COLO668 (cell line): ENCODE data around the gene NYAP2.

Experiments
- DNase-seq: peaks from one replicate; lab custom pipeline; 2025; ENCODE audit not compliant: unreplicated experiment; lab: John Stamatoyannopoulos, UW

NYAP2 gene

DNA sequence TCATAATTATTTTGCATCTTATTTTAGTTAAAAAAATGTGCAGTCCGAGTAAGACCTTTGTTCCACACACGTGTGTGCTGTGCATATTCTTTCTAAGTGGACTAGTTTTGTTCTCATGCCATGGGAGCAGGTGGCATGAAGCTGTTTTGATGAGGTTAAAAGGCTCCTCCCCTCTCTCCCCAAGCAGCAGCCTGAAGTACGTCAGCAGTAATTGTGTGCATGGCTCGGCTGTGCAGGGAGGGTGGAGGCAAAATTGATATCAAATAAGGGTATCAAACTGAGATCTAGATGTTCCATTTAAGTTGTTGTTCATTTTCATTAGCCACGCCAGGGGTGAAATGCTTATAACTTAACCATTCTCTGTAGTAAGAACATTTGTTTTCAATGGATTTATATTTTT, at the start of gene NYAP2:
Gene NYAP2, plus strand, starts transcription at position 207 of the 400 bp plus-strand sequence. CDS start 9,171 bp downstream, outside the sequence.
- DNase-seq = peak; percentile 64

- DNase-seq = no peak
Measured at GRCh38 chr2:225353579-225354085, 45.9 kb upstream of the NYAP2 start.

DNA sequence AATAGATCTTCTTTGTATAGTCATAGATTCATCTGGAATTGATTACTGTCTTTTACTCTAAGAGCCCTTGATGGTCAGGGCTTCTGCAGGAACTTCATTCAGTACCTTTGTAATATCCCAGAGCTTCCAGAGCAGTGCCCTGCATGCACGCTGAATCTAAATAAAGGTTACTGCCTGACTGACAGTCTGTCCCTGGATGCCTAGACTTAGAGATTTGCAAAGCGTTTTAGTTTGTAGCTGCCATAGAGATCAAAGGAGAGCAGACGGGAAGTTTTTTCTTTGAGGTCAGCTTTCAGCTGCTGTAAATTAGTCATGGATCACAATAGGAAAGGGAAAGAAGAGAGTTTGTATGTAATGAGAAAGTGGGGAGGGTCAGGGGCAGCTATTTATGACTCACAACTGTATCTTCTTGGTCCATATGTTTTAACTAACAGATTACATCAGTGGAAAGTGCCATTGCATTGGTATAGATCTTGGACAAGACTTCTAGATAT, 45.2 kb upstream of the NYAP2 start:
- DNase-seq = no peak

DNA sequence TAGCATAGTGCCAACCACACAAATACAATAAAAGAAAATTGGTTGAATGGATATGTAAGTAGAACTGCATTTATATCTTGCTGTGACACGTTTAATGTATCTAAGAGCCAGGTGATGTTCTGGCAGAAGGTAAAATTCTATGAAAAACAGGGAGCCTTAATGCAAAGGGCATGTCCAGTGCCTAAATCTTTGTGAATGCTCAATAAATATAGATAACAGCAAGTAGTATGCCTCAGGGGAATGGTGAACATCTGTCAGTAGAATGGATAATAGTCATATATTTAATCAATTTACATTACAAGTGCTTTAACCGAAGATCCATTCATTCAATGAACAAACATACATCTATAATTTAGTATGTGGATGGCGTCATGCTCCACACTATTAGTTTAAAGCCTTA, 43.7 kb upstream of the NYAP2 start:
- DNase-seq = no peak

DNA sequence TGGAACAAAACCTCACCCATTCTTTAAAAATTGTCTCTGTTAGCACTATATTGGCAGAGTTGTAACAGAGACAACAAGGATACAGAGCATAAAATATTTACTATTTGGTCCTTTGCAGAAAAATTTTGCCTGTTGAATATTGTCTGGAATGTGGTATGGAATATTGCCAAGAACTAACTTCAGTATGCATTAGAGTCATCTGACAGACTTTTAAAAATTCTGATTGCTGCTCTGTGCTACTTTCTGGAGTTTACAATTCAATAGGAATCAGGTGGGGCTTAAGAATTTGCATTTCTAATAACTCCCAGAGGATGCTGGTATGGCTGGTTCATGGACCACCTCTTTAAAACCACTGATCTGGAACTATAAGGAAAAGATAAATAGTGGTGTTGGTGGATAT, 32.8 kb upstream of the NYAP2 start:
- no peak for DNase-seq

GRCh38 chr2:225367482-225367881, 32.0 kb upstream of the NYAP2 start:
- DNase-seq = no peak

- DNase-seq = no peak
Measured at GRCh38 chr2:225378984-225379383, 20.5 kb upstream of the NYAP2 start.

GRCh38 chr2:225379856-225380255, 19.7 kb upstream of the NYAP2 start:
- DNase-seq = peak; percentile 58

DNA sequence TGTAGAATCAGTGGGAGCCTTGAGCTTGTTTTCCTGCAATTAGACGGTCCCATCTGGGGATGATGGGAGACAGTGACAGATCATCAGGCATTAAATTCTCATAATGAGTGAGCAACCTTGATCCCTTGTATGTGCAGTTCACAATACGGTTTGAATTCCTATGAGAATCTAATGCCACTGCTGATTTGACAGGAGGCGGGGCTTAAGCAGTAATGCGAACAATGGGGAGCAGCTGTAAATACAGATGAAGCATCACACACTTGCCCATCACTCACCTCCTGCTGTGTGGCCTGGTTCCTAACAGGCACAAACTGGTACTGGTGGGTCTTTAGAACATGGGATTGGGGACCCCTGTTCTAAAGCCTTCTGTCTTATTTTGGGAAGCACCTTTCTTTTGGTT, 17.9 kb upstream of the NYAP2 start:
- DNase-seq = peak; percentile 11

GRCh38 chr2:225398372-225398771, 1.1 kb upstream of the NYAP2 start:
- no peak for DNase-seq

DNA sequence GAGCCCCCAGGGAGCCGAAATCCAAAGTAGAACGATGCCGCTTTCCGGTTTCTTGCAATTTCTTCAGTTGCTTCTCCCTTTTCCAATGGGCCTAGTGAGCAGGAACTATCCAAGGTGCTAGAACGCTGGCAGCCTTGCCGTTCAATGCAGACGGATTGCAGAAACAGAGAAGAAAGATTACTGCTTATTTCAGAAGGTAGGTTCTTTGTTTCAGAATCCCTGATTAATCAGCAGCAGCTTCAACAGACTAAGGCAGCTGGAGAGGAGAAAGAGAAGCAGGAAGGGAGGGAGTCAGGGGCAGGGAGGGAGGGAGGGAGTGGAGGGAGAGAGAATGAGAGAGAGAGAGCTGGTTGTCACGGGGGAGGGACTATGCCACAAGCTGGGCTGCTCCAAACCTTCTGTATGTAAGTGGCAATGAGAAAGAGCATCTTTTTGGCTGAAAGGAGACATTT, 576 bp downstream of the NYAP2 start:
- peak; percentile 10 for DNase-seq

DNA sequence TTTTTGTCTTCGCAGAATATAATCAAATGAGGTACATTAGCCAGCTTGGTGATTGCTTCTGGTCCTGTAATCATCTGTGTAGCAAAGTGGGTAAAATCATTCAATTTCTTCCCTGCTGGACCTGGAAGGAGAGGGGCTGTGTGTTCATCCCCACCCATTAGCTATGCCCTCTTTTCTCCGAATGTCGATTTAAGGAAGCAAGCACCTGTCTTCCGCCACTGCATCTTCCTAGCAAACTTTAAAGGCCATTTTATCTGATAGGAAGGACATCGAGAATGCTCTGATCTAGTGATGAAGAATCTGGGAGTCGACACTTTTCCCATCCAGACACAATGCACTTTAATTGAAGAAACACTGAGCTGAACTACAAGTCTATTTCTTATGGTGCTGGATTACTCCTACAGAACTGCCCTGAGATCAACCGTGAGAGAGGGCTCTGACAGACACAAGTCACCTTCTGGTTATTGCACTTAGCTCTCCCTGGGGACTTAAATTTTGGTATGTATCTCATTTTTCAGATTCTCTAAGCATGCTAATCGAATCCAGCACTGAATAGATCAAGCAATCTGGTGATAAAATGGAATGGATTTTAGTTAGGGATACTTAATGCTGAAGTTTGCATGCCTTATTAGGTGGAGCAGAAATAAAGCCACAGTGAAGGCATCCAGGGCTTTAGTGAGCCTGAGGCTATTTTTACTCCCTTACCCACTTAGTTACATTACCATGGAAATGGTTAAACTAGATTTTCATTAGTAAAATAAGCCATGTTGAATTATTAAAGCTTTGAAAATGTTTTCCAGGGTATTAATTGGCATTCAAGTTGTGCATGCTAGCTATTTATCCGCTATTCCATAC, 1.3 kb downstream of the NYAP2 start:
- no peak for DNase-seq

- DNase-seq = no peak
Measured at GRCh38 chr2:225402210-225402776, 2.8 kb downstream of the NYAP2 start.

- DNase-seq = no peak
Measured at GRCh38 chr2:225411452-225411851, 11.9 kb downstream of the NYAP2 start.

DNA sequence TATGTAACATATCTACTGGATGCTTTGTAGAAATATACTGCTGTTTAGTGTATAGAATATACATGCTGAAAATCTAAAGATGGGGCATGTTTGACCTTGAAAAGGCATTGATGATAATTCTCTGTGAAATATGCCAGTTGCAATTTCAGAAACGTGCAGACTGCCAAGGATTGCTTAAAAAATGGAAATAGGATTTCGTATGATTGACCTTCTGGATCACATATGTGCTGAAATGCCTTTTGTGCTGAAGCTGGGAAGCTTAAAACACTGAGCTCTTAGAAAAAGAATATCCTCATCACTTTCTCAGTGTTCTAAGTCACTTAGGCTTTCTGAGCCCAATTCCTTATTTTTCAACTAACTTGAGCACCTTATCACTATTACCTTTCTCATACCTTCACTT, 14.3 kb downstream of the NYAP2 start:
- no peak for DNase-seq

DNA sequence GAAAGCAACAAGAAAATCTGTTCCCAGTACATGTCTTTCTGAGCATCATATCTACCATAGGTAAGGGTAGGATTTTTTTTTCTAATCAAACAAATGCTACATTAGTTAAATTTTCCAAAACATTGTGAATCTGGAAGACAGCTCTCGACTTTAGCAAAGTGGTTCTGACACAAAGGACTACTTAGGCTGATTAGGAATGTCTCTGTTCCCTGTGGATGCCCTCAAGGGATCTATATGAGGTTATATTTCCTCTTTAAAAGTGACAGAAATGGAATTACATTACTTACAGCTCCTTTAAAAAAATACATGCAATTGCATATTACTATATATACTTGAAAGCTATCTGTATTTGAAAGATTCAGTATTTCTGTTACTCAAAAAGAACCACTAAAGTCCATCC, 15.4 kb downstream of the NYAP2 start:
- DNase-seq = no peak

DNA sequence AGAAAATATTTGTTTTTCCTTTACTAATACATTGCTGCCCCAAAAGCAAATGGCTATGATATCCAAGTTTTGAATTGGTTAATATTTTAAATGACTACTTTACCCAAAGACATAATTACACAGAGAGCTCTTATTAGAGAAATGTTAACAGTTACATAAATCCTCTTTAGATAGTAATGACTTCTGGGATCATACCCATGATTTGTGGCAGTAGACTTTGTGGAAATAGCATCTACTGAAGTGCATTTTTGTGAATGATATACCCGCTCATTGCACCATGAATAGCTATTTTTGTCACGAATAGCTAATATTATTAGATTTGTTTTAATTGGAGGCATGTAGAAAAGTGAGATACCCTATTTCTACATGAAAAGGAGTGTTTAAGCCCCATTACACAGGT, 15.8 kb downstream of the NYAP2 start:
- DNase-seq = no peak

- no peak for DNase-seq
Measured at GRCh38 chr2:225415792-225416191, 16.3 kb downstream of the NYAP2 start.

- DNase-seq = no peak
Measured at GRCh38 chr2:225416616-225417367, 17.3 kb downstream of the NYAP2 start.

DNA sequence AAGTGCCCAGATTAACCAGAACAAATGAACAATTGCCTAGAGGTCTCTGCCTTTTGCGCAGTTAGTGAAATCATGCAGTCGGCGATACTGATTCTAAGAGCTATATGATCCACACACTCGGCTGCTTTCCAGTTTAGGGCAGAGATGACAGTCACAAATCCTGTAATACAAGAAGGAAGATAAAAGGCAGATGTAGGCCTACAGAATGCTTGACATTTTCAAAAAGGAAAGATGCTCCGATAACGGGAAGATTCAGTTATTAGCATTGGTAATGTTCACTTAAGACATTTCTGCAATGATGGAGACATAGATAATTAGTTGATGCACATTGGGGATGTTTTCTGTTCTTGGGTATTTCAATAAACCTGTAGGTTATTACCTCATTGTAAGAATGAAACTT, 19.5 kb downstream of the NYAP2 start:
- no peak for DNase-seq

DNA sequence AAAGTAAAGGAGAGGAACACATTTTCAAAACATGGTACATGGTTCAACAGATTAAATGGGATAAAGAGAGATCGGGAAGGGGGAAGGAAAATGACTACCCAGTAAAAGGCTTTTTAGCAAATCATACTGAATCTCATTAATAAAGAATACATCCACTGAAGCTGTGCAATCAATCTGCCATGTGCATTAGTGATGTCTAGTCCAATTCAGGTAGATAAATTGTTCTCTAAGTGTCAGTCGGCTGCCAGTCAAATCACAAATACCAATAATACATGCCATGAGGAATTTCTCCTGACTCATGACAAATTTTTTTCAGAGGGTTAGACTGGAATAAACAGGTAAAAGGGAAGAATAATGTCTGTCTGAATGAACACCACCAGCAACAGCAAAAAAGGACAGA, 22.6 kb downstream of the NYAP2 start:
- DNase-seq = no peak
